ENCODE data around the gene LRRFIP1.

The LRRFIP1 gene

GRCh38 chr2:237735798-237736197, 108.4 kb downstream of the LRRFIP1 start:
- no peak for DNase-seq
- Histone ChIP-seq H3K9me3 (ENCODE audit: control extremely low read depth in 1 of 5, control insufficient read depth in 4 of 5, insufficient read depth in 2 of 5, low read depth in 1 of 5, low read length in 4 of 5) (no peaks in the 10 kb centered on the region), H3K27ac (ENCODE audit: insufficient read depth in 1 of 2, low read depth in 1 of 2, low read length in 2 of 2, poor library complexity in 1 of 2, severe bottlenecking in 2 of 2) (no peak overlapping the region), H3K27me3 (replicated peaks in 2 of 5; ENCODE audit: control insufficient read depth in 4 of 5, insufficient read depth in 5 of 5, low read length in 4 of 5) (no peaks in the 10 kb centered on the region), H3K36me3 (ENCODE audit: control insufficient read depth in 4 of 4, insufficient read depth in 4 of 4, low read length in 3 of 4) (peaks cover 7 to 55% (median 35%) of the 10 kb centered on the region in 4 experiments), H3K4me1 (ENCODE audit: control extremely low read depth in 1 of 4, control insufficient read depth in 4 of 4, insufficient read depth in 4 of 4, low read length in 3 of 4) (peaks cover 0 to 32% (median 27%) of the 10 kb centered on the region in 4 experiments), H3K4me3 (ENCODE audit: control insufficient read depth in 1 of 7, extremely low read depth in 1 of 7, insufficient read depth in 4 of 7, low read depth in 2 of 7, low read length in 6 of 7) (no peak overlapping the region)
- ChIA-PET CTCF (interaction anchor here (1.0 to 5.0 kb wide), 4 partner anchors 10 to 153 kb away, joined by 3 to 30 read pairs (median 6); no protein-coding TSS in a partner anchor), POLR2A (no interaction called here)
- 96% methylated on average over 7 of the region's 8 CpGs for WGBS (ENCODE audit: insufficient coverage)

DNA sequence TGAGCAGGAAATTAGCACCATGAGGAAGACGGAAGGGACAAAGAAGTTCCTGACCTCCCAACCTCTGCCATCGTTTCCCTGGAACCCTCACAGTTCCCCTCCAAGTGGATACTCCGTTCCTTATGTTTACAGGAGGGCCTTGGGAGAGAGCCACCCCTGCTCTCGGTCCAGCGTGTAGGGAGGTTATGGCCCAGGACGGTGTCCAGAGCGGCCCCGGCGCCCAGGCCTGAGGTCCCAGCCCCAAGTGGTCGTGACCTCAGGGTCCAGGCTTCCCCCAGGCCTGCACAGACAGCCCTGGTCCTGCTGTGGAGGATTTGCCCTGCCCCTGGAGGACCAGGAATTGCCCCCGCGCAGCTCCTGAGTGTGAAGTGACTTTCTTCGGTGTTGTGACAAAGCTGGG, 109.4 kb downstream of the LRRFIP1 start:
- H3K36me3 ChIP-seq (ENCODE audit: control insufficient read depth in 4 of 4, insufficient read depth in 4 of 4, low read length in 3 of 4): peaks cover 7 to 60% (median 36%) of the 10 kb centered on the region in 4 experiments
- 98% methylated on average over 13 of the region's 13 CpGs for WGBS (ENCODE audit: insufficient coverage)
- ChIA-PET CTCF (interaction anchor here (1.0 to 5.0 kb wide), 5 partner anchors 9 to 154 kb away, joined by 3 to 30 read pairs (median 4); no protein-coding TSS in a partner anchor), POLR2A (no interaction called here)
- H3K4me3 ChIP-seq (ENCODE audit: control insufficient read depth in 1 of 7, extremely low read depth in 1 of 7, insufficient read depth in 4 of 7, low read depth in 2 of 7, low read length in 6 of 7): no peak overlapping the region
- H3K4me1 ChIP-seq (ENCODE audit: control extremely low read depth in 1 of 4, control insufficient read depth in 4 of 4, insufficient read depth in 4 of 4, low read length in 3 of 4): peaks cover 0 to 32% (median 21%) of the 10 kb centered on the region in 4 experiments
- H3K27me3 ChIP-seq (replicated peaks in 2 of 5; ENCODE audit: control insufficient read depth in 4 of 5, insufficient read depth in 5 of 5, low read length in 4 of 5): no peaks in the 10 kb centered on the region
- no peak for DNase-seq
- no peaks in the 10 kb centered on the region for H3K9me3 ChIP-seq (ENCODE audit: control extremely low read depth in 1 of 5, control insufficient read depth in 4 of 5, insufficient read depth in 2 of 5, low read depth in 1 of 5, low read length in 4 of 5)
- H3K27ac ChIP-seq (ENCODE audit: insufficient read depth in 1 of 2, low read depth in 1 of 2, low read length in 2 of 2, poor library complexity in 1 of 2, severe bottlenecking in 2 of 2): no peak overlapping the region

DNA sequence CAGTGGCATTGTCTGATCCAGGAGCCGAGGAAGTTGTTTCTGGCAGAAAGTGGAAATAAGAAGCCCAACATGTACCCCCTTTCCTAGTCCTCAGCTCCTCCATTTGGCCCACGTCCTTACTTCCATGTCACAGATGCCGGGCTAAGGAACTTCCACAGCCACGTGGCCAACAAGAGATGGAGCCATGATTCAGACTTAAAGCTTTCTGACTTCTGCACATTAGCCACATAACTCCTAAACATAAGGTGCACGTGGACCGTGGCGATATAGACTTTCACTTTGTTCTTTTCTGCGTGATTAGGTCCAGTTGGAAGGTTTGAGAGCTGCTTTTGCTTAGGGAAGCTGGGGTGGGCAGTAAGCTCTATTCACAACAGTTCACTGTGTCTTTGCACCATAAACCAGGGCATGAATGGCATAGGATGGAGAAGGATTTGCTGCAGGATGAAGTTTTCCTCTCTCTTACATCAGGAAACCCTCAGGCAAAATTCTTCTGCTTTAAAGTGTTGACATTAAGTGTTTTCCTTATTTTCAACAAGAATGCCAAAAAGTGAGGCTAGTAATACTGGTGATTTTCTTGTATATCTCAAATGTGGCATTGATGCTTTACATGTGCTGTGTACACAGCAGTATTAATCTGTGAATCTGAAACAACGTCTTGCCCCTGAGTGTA, 109.9 kb downstream of the LRRFIP1 start:
- ChIA-PET POLR2A (no interaction called here), CTCF (interaction anchor here (1.0 to 5.0 kb wide), 3 partner anchors 39 to 155 kb away, joined by 3 to 30 read pairs (median 4); no protein-coding TSS in a partner anchor)
- Histone ChIP-seq H3K27me3 (replicated peaks in 2 of 5; ENCODE audit: control insufficient read depth in 4 of 5, insufficient read depth in 5 of 5, low read length in 4 of 5) (no peaks in the 10 kb centered on the region), H3K27ac (ENCODE audit: insufficient read depth in 1 of 2, low read depth in 1 of 2, low read length in 2 of 2, poor library complexity in 1 of 2, severe bottlenecking in 2 of 2) (no peak overlapping the region), H3K4me1 (ENCODE audit: control extremely low read depth in 1 of 4, control insufficient read depth in 4 of 4, insufficient read depth in 4 of 4, low read length in 3 of 4) (peaks cover 0 to 29% (median 20%) of the 10 kb centered on the region in 4 experiments), H3K36me3 (ENCODE audit: control insufficient read depth in 4 of 4, insufficient read depth in 4 of 4, low read length in 3 of 4) (peaks cover 7 to 62% (median 36%) of the 10 kb centered on the region in 4 experiments), H3K9me3 (ENCODE audit: control extremely low read depth in 1 of 5, control insufficient read depth in 4 of 5, insufficient read depth in 2 of 5, low read depth in 1 of 5, low read length in 4 of 5) (no peaks in the 10 kb centered on the region), H3K4me3 (ENCODE audit: control insufficient read depth in 1 of 7, extremely low read depth in 1 of 7, insufficient read depth in 4 of 7, low read depth in 2 of 7, low read length in 6 of 7) (no peak overlapping the region)
- WGBS (ENCODE audit: insufficient coverage): 97% methylated on average over 5 of the region's 9 CpGs
- DNase-seq: no peak

- Histone ChIP-seq H3K4me3 (ENCODE audit: control insufficient read depth in 1 of 7, extremely low read depth in 1 of 7, insufficient read depth in 4 of 7, low read depth in 2 of 7, low read length in 6 of 7) (no peak overlapping the region), H3K27me3 (replicated peaks in 2 of 5; ENCODE audit: control insufficient read depth in 4 of 5, insufficient read depth in 5 of 5, low read length in 4 of 5) (no peaks in the 10 kb centered on the region), H3K9me3 (ENCODE audit: control extremely low read depth in 1 of 5, control insufficient read depth in 4 of 5, insufficient read depth in 2 of 5, low read depth in 1 of 5, low read length in 4 of 5) (no peaks in the 10 kb centered on the region), H3K4me1 (ENCODE audit: control extremely low read depth in 1 of 4, control insufficient read depth in 4 of 4, insufficient read depth in 4 of 4, low read length in 3 of 4) (peaks cover 0 to 21% (median 12%) of the 10 kb centered on the region in 4 experiments), H3K36me3 (ENCODE audit: control insufficient read depth in 4 of 4, insufficient read depth in 4 of 4, low read length in 3 of 4) (peaks cover 7 to 61% (median 36%) of the 10 kb centered on the region in 4 experiments), H3K27ac (ENCODE audit: insufficient read depth in 1 of 2, low read depth in 1 of 2, low read length in 2 of 2, poor library complexity in 1 of 2, severe bottlenecking in 2 of 2) (no peak overlapping the region)
- WGBS (ENCODE audit: insufficient coverage): 94% methylated on average over 8 of the region's 10 CpGs
- DNase-seq: no peak
- CTCF ChIA-PET: interaction anchor here (0.9 to 3.3 kb wide), 3 partner anchors 10 to 65 kb away, joined by 4 to 8 read pairs (median 5); no protein-coding TSS in a partner anchor
- POLR2A ChIA-PET: no interaction called here
Measured at GRCh38 chr2:237738255-237738654, 110.9 kb downstream of the LRRFIP1 start.

GRCh38 chr2:237739101-237739500, 111.7 kb downstream of the LRRFIP1 start:
- Histone ChIP-seq H3K36me3 (ENCODE audit: control insufficient read depth in 4 of 4, insufficient read depth in 4 of 4, low read length in 3 of 4) (peaks cover 11 to 62% (median 36%) of the 10 kb centered on the region in 4 experiments), H3K4me3 (ENCODE audit: control insufficient read depth in 1 of 7, extremely low read depth in 1 of 7, insufficient read depth in 4 of 7, low read depth in 2 of 7, low read length in 6 of 7) (no peak overlapping the region), H3K27me3 (replicated peaks in 2 of 5; ENCODE audit: control insufficient read depth in 4 of 5, insufficient read depth in 5 of 5, low read length in 4 of 5) (no peaks in the 10 kb centered on the region), H3K4me1 (ENCODE audit: control extremely low read depth in 1 of 4, control insufficient read depth in 4 of 4, insufficient read depth in 4 of 4, low read length in 3 of 4) (peaks cover 0 to 17% (median 9%) of the 10 kb centered on the region in 4 experiments), H3K27ac (ENCODE audit: insufficient read depth in 1 of 2, low read depth in 1 of 2, low read length in 2 of 2, poor library complexity in 1 of 2, severe bottlenecking in 2 of 2) (no peak overlapping the region), H3K9me3 (ENCODE audit: control extremely low read depth in 1 of 5, control insufficient read depth in 4 of 5, insufficient read depth in 2 of 5, low read depth in 1 of 5, low read length in 4 of 5) (no peaks in the 10 kb centered on the region)
- CTCF ChIA-PET: interaction anchor here (0.9 to 10.3 kb wide), 6 partner anchors 11 to 156 kb away, joined by 3 to 160 read pairs (median 5); no protein-coding TSS in a partner anchor
- WGBS (ENCODE audit: insufficient coverage): 99% methylated on average over 11 of the region's 15 CpGs
- POLR2A ChIA-PET: interaction anchor here (1.0 to 1.4 kb wide), 2 partner anchors 10 to 52 kb away, joined by 5 to 6 read pairs; no protein-coding TSS in a partner anchor
- no peak for DNase-seq

DNA sequence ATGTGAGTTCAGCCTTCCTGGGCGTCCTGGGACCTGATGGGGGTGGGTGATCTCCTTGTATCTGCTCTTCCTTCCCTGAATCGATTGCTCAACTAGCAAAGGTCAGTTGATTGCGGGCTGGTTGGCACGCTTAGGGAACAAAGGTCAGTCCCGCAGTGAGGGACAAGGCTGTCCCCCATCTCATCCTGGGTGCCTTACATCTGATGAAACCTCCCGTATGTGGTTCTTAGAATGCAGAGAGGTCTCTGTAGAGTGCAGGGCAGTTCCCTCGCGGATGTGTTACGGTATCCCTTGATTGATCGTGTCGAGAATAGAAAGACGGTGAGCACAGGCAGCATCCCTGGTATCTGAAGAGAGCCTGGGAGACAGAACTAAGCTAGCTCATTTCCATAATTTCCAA, 114.8 kb downstream of the LRRFIP1 start:
- ChIA-PET POLR2A (no interaction called here), CTCF (interaction anchor here (1.0 to 10.3 kb wide), 8 partner anchors 9 to 161 kb away, joined by 3 to 160 read pairs (median 4); no protein-coding TSS in a partner anchor)
- WGBS (ENCODE audit: insufficient coverage): 97% methylated on average over 11 of the region's 12 CpGs
- H3K4me1 ChIP-seq (ENCODE audit: control extremely low read depth in 1 of 4, control insufficient read depth in 4 of 4, insufficient read depth in 4 of 4, low read length in 3 of 4): peaks cover 0 to 28% (median 9%) of the 10 kb centered on the region in 4 experiments
- H3K4me3 ChIP-seq (ENCODE audit: control insufficient read depth in 1 of 7, extremely low read depth in 1 of 7, insufficient read depth in 4 of 7, low read depth in 2 of 7, low read length in 6 of 7): no peak overlapping the region
- DNase-seq: no peak
- peaks cover 6 to 52% (median 28%) of the 10 kb centered on the region in 4 experiments for H3K36me3 ChIP-seq (ENCODE audit: control insufficient read depth in 4 of 4, insufficient read depth in 4 of 4, low read length in 3 of 4)
- no peaks in the 10 kb centered on the region for H3K9me3 ChIP-seq (ENCODE audit: control extremely low read depth in 1 of 5, control insufficient read depth in 4 of 5, insufficient read depth in 2 of 5, low read depth in 1 of 5, low read length in 4 of 5)
- H3K27ac ChIP-seq (ENCODE audit: insufficient read depth in 1 of 2, low read depth in 1 of 2, low read length in 2 of 2, poor library complexity in 1 of 2, severe bottlenecking in 2 of 2): peak overlapping the region in 1 of 2 experiments; percentile 26
- H3K27me3 ChIP-seq (replicated peaks in 2 of 5; ENCODE audit: control insufficient read depth in 4 of 5, insufficient read depth in 5 of 5, low read length in 4 of 5): no peaks in the 10 kb centered on the region

GRCh38 chr2:237742614-237743013, 115.2 kb downstream of the LRRFIP1 start:
- H3K27me3 ChIP-seq (replicated peaks in 2 of 5; ENCODE audit: control insufficient read depth in 4 of 5, insufficient read depth in 5 of 5, low read length in 4 of 5): no peaks in the 10 kb centered on the region
- peak overlapping the region in 1 of 2 experiments; percentile 30 for H3K27ac ChIP-seq (ENCODE audit: insufficient read depth in 1 of 2, low read depth in 1 of 2, low read length in 2 of 2, poor library complexity in 1 of 2, severe bottlenecking in 2 of 2)
- POLR2A ChIA-PET: no interaction called here
- no peak overlapping the region for H3K4me3 ChIP-seq (ENCODE audit: control insufficient read depth in 1 of 7, extremely low read depth in 1 of 7, insufficient read depth in 4 of 7, low read depth in 2 of 7, low read length in 6 of 7)
- H3K4me1 ChIP-seq (ENCODE audit: control extremely low read depth in 1 of 4, control insufficient read depth in 4 of 4, insufficient read depth in 4 of 4, low read length in 3 of 4): peaks cover 0 to 28% (median 9%) of the 10 kb centered on the region in 4 experiments
- no peaks in the 10 kb centered on the region for H3K9me3 ChIP-seq (ENCODE audit: control extremely low read depth in 1 of 5, control insufficient read depth in 4 of 5, insufficient read depth in 2 of 5, low read depth in 1 of 5, low read length in 4 of 5)
- DNase-seq: no peak
- peaks cover 8 to 53% (median 27%) of the 10 kb centered on the region in 4 experiments for H3K36me3 ChIP-seq (ENCODE audit: control insufficient read depth in 4 of 4, insufficient read depth in 4 of 4, low read length in 3 of 4)
- 90% methylated on average over 2 of the region's 3 CpGs for WGBS (ENCODE audit: insufficient coverage)
- CTCF ChIA-PET: interaction anchor here (0.6 to 10.3 kb wide), 11 partner anchors 9 to 161 kb away, joined by 3 to 160 read pairs (median 4); no protein-coding TSS in a partner anchor

Measured in common myeloid progenitor, CD34-positive (primary cell).